ENCODE results near the gene ZG16B.

The ZG16B gene

GRCh38 chr16:2825049-2825742, 4.9 kb upstream of the ZG16B start:
- DNase-seq (ENCODE audit: low read depth in 3 of 3): no peak

DNA sequence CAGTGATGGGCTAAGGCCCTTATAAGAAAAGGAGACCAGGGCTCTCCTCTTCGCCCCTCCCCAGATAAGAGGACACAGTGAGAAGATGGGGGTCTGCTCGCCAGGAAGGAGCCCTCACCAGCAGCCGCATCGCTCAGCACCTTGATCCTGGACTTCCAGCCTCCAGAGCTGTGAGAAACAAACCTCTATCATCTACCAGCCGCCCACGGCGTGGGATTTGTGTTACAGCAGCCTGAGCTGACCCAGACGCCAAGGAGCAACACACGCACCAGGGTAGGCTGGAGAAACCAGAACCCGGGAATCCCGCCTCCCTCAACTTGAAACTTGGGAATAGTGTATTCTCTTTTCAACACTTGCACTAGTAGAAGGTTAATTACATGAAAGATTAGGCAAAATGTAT, 4.2 kb upstream of the ZG16B start:
- no peak for DNase-seq (ENCODE audit: low read depth in 3 of 3)

DNA sequence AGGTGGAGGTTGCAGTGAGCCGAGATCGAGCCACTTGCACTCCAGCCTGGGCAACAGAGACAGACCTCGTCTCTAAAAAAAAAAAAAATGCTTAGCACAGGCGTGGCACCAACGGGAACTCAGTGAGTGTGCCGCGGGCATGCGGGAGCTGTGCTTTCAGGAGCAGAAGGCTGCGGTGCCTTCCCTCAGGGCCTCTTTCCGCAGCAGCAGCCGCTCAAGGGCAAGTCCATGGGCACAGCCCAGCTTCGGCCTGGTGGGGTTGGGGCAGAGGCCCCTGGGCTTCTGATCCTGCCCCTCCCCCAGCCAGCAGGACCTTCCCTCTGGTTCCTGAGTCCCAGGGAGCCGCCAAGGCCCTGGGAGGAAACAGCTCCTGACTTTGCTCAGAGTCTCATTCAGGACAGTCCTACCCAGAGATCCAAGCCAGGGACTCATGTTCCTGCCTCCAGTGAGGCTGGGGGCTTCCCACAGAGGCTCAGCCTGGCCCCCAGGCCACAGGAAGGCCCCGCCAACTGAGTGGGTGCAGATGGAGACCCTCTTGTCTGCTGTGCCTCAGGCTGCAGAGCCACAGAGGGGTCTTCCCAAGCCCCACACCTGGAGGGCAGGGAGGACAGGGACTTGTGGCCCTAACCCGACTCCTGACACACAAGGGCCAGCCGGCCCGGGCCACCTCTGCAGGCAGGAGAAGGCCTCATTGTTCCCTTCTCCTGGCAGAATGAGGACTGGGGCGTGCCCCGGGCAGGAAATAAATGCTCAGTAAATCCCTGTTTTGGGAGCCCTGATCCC, 3.3 kb upstream of the ZG16B start:
- DNase-seq (ENCODE audit: low read depth in 3 of 3): no peak

GRCh38 chr16:2827374-2827791, 2.7 kb upstream of the ZG16B start:
- no peak for DNase-seq (ENCODE audit: low read depth in 3 of 3)

- no peak for DNase-seq (ENCODE audit: low read depth in 3 of 3)
Measured at GRCh38 chr16:2827831-2828520, 2.1 kb upstream of the ZG16B start.

- DNase-seq (ENCODE audit: low read depth in 3 of 3): no peak
Measured at GRCh38 chr16:2828521-2828840, 1.6 kb upstream of the ZG16B start.

- no peak for DNase-seq (ENCODE audit: low read depth in 3 of 3)
Measured at GRCh38 chr16:2828876-2829430, 1.1 kb upstream of the ZG16B start.

DNA sequence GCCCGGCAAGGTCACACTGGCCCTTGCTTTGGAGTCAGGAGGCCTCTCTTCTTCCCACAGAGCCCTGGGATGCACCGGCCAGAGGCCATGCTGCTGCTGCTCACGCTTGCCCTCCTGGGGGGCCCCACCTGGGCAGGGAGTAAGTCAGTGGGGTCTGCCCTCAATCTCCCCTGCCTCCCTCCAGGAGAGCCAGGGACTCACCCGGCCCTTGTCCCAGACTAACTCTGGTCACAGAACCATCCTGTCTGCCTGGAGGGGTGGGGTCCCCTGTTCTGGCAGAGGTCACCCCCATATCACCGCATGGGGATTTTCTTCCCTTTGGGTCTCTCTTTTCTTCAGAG, 222 bp downstream of the ZG16B start:
- no peak for DNase-seq (ENCODE audit: low read depth in 3 of 3)

DNA sequence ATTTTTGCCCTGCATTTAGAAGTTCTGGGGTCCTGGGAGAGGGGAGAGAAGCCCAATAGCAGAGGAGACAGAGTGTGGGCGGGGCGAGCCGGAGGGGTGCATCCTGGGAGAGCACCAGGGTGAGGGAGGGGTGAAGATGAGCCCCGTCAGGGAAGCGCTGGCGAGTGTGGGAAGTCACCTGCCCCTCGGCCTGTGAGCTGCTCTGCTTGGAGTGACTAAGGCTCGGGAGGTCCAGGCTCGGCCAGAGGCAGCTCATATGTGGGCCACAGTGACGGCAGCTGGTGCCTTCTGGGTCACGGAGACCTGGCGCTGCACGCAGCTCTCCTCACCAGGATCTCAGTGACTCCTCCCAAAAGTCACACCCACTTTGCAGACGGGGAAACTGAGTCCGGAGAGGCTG, 1.1 kb downstream of the ZG16B start:
- no peak for DNase-seq (ENCODE audit: low read depth in 3 of 3)

- no peak for DNase-seq (ENCODE audit: low read depth in 3 of 3)
Measured at GRCh38 chr16:2833776-2834175, 3.7 kb downstream of the ZG16B start.

- no peak for DNase-seq (ENCODE audit: low read depth in 3 of 3)
Measured at GRCh38 chr16:2834968-2835367, 4.9 kb downstream of the ZG16B start.

DNA sequence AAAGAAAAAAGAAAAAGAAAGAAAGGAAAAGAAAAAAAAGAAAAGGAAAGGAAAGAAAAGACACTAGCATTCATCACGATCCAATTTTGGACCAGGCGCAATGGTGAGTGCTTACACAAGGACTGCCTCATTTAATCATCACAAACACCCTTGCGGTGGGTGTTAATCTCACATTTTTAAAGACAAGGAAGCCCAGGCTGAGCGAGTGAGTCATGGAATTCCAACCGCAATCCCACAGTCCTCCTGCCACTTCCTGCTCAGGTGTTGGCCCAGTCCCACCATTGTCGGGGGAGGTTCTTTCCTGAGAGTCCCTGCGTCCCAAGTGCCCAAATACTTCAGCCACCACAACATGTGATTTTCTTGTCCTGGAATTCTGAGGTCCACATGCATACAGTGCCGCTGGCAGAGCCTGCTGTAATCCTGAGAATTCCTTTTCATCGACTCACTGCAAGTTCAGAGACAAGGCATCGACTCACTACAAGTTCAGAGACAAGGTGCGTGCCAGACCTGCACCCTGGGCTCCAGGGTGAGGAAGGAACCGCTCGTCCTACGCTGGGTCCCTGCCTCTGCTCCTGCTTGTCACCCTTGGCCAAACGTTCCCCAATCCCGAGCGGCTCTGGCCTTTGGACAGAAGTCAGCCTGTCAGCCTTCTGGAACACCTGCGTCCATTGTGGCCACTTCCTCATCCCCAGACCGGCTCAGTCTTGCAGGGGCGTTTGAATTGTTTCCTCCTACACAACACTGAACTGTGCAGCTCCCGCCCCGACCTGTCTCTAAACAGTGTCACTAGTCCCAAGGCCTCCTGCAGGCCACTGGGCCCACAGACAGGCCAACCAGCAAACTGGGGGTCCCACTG, 5.8 kb downstream of the ZG16B start:
- no peak for DNase-seq (ENCODE audit: low read depth in 3 of 3)

DNA sequence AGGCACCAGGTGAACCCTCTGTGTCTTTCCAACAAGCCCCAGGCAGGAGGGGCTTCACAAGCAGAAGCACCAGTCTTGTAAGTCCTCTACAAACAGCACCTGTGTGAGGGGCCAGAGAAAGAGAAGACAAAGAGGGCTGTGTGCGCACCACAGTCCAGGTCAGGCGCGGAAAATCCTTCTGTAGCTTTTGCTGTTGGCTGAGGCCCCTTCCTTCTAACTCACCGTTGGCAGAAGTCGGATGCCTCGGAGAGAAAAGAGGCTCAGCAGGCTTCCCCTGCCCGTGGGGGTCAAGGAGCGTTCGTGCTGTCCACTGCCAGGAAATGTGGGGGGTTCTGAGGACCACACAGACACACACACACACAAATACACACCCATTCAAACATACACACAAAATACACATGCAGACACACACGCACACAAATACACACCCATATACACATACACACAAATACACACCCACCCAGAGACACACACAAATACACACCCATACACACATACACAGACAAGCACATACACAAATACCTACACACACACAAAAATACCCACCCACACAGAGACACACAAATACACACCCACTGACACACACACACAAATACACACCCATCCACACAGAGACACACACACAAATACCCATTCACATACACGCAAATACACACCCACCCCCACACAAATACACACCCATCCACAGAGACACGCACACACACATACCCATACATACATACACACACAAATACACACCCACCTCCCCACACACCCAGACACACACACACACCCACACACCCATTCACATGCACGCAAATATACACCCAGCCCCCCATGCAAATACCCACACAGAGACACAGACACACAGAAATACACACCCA, 6.8 kb downstream of the ZG16B start:
- DNase-seq (ENCODE audit: low read depth in 3 of 3): no peak

GRCh38 chr16:2838928-2839327, 8.8 kb downstream of the ZG16B start:
- peak; percentile 30 to 39 (median 30) for DNase-seq (ENCODE audit: low read depth in 3 of 3)

DNA sequence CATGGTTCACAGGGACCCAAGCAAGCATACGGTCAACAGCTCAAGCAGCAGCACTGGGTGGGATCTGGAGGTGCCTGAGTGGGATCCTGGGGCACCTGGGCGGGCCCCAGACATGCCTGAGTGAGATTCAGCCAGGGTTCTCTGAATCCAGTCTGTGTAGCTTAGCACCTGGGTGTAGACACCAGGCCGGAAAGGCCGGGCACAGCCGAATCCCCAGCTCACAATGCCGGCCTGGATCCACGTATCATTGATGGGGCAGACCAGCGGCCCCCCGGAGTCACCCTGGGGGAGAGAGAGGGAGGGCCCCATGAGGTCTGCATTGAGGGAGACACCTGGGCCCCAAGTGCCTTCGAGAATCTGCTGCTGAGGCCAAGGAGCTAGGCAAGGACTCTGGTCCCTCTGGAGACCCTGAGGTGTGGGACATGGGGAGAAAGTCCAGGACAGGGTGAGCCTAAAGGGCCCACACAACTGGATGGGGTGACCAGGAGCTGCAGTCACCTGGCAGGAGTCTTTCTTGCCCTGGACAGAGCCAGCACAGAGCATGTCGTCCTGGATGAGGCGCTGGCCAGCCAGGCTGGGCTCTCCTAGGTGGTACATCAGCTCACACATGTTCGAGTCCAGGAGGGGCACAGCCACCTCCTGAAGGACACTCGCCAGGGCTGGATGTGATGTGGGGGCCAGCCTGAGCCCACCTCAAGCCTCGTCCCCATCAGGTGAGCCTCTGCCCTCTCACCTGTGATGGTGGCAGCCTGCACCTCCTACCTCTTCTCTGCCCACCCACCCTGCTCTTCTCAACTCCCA, 9.7 kb downstream of the ZG16B start:
- no peak for DNase-seq (ENCODE audit: low read depth in 3 of 3)

GRCh38 chr16:2840914-2841313, 10.8 kb downstream of the ZG16B start:
- DNase-seq (ENCODE audit: low read depth in 3 of 3): no peak

- DNase-seq (ENCODE audit: low read depth in 3 of 3): no peak
Measured at GRCh38 chr16:2841606-2842339, 11.7 kb downstream of the ZG16B start.

DNA sequence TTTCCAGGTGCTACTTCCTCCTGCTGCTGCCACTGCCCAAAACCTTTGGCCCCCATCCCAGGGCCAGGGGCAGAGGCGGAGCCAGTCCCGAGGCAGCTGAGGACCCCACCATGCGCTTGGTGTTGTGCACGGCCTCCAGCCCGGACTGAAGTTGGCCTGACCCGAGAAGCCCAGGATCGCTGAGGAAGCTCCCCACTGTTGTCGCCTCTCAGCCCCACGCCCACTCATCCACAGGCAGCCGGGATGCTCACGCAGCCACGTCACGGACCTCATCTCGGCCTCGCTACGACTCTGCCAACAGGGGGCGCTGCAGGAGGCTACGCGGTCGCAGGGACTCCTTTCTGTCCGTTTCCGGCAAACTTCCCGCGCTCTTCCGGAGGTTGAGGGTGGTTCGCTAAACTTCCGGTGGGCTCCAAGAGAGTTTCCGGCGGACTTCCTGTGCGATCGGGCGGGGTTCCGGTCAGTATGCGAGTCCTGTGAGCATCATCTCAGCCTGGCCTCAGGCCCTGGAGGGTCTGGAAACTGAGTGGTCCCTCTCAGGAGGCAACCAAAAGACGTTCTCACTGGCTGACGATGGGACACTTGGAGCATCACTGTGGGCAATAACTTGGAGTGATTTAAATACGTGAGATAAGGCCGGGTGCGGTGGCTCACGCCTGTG, 12.4 kb downstream of the ZG16B start:
- DNase-seq (ENCODE audit: low read depth in 3 of 3): peak; percentile 78 to 91 (median 83)

GRCh38 chr16:2843526-2843925, 13.4 kb downstream of the ZG16B start:
- DNase-seq (ENCODE audit: low read depth in 3 of 3): no peak

Measured in stimulated activated CD4-positive, alpha-beta T cell treated with anti-CD3 and anti-CD28 coated beads, TNF-alpha, amount 100 ng/mL, for 48 hours (primary cell).